K562 (cell line): ENCODE results near the gene SYT1. TPM values are rescaled to one million over a fixed set of nuclear protein-coding genes. Genes with fewer than 3 reads are reported as not detected.

Experiments used
- ATAC-seq: fragments of 200-7000 bp; cut with Tn5 transposase; 3 replicates; pipeline ENCODE4 v1.9.1; 2020; ENCODE audit warnings: moderate library complexity
- BruUV-seq: library from RNA; stranded (reverse); fragments of 400-500 nt; replicated peaks from 2 replicates; lab custom pipeline; 2021; lab: Mats Ljungman, UMichigan
- CTCF ChIA-PET: fragments of 300-600 bp; formaldehyde crosslinking; extraction: SDS; loops from one replicate; lab custom pipeline; 2021; ENCODE audit warnings: low intra/inter-chr PET ratio; lab: Yijun Ruan, JAX
- POLR2A ChIA-PET: fragments of 300-600, 350-650 bp; sonication (Branson Sonifier 250); formaldehyde crosslinking; extraction: SDS; loops from one replicate; lab custom pipeline; 2021; ENCODE audit warnings: antibody characterized with exemption, inconsistent platforms; lab: Yijun Ruan, JAX
- DNase-seq, 4 experiments: peaks; one replicate each; pipeline versions ENCODE4 v3.0.0 to v3.0.0-alpha.2; 2011 to 2018; ENCODE audit warnings: low spot score in 3 of 4, mixed read lengths in 3 of 4; ENCODE audit errors: extremely low read depth in 1 of 4
- FAIRE-seq: peaks from 2 replicates; lab custom pipeline; 2011; peaks lifted over from hg19 to GRCh38; lab: Jason Lieb, UNC
- H2AFZ ChIP-seq: 2 replicates; pipeline ENCODE4 v1.6.0; 2011; ENCODE audit warnings: low read depth, low read length, control low read depth, inconsistent platforms
- H3K27ac ChIP-seq: fragments of 200-600 bp; 3 replicates; pipeline ENCODE4 v1.8.0; 2011; ENCODE audit warnings: low read depth, mild to moderate bottlenecking, control low read depth, inconsistent platforms, low read length, moderate library complexity, mixed read lengths; ENCODE audit errors: extremely low read depth
- H3K27me3 ChIP-seq, 2 experiments: fragments of 300-600 bp in 1 of 2; 2 replicates in 1 of 2; 3 replicates in 1 of 2; pipeline versions ENCODE4 v1.6.0 to v1.8.0; 2011; ENCODE audit warnings: inconsistent platforms in 2 of 2, low read length in 2 of 2, mild to moderate bottlenecking in 1 of 2, mixed read lengths in 1 of 2, moderate library complexity in 1 of 2; ENCODE audit not compliant: control insufficient read depth in 2 of 2, insufficient read depth in 2 of 2
- H3K36me3 ChIP-seq: fragments of 300-600 bp; 3 replicates; pipeline ENCODE4 v1.8.0; 2011; ENCODE audit warnings: mild to moderate bottlenecking, low read length, inconsistent platforms; ENCODE audit not compliant: control insufficient read depth, insufficient read depth
- H3K4me1 ChIP-seq, 2 experiments: fragments of 200-600 bp in 1 of 2; replicated peaks in 1 of 2; 2 replicates in 1 of 2; 3 replicates in 1 of 2; pipeline versions ENCODE4 v1.5.1 to v1.8.0; 2011; ENCODE audit warnings: inconsistent platforms in 2 of 2, low read length in 2 of 2, mild to moderate bottlenecking in 1 of 2, mixed read lengths in 1 of 2, moderate library complexity in 1 of 2; ENCODE audit not compliant: control insufficient read depth in 2 of 2, insufficient read depth in 2 of 2
- H3K4me2 ChIP-seq: 2 replicates; pipeline ENCODE4 v1.6.1; 2011; ENCODE audit warnings: low read length, control low read depth, inconsistent platforms, mixed read lengths; ENCODE audit not compliant: insufficient read depth
- H3K4me3 ChIP-seq: fragments of 200-600 bp; sonication (generic), shearing (Covaris generic); 2 replicates; pipeline ENCODE4 v1.5.1; 2016; ENCODE audit warnings: control low read depth, inconsistent platforms
- H3K79me2 ChIP-seq: fragments of 200-600 bp; 3 replicates; pipeline ENCODE4 v1.8.0; 2011; ENCODE audit warnings: low read length, inconsistent platforms; ENCODE audit not compliant: control insufficient read depth, insufficient read depth
- H3K9ac ChIP-seq, 2 experiments: 2 replicates each; pipeline versions ENCODE4 v1.6.0 to v1.6.1; 2011; ENCODE audit warnings: low read depth in 2 of 2, low read length in 2 of 2, control low read depth in 1 of 2, inconsistent platforms in 1 of 2, mild to moderate bottlenecking in 1 of 2, mixed read lengths in 1 of 2; ENCODE audit not compliant: insufficient read depth in 1 of 2
- H3K9me1 ChIP-seq: one replicate; pipeline ENCODE4 v1.6.0; 2011; ENCODE audit warnings: inconsistent platforms, mild to moderate bottlenecking, low read length, moderate library complexity; ENCODE audit not compliant: control insufficient read depth, insufficient read depth
- H3K9me3 ChIP-seq: replicated peaks from 2 replicates; pipeline ENCODE4 v1.5.1; 2011; ENCODE audit warnings: low read depth, low read length, inconsistent platforms; ENCODE audit not compliant: control insufficient read depth, insufficient read depth
- H4K20me1 ChIP-seq: replicated peaks from 2 replicates; pipeline ENCODE4 v1.6.1; 2011; ENCODE audit warnings: low read length, inconsistent platforms, mixed read lengths; ENCODE audit not compliant: control insufficient read depth, insufficient read depth
- ADNP ChIP-seq: fragments of 200-800 bp; sonication (Bioruptor generic); IDR thresholded peaks from 2 replicates; pipeline ENCODE4 v1.6.1; 2016; ENCODE audit warnings: missing genetic modification characterization, missing compliant biosample characterization
- C11orf30 ChIP-seq: fragments of 450-650 bp; IDR thresholded peaks from 2 replicates; pipeline ENCODE4 v1.6.1; 2016; ENCODE audit warnings: low read depth, mild to moderate bottlenecking
- GTF2A2 ChIP-seq: IDR thresholded peaks from 2 replicates; pipeline ENCODE4 v1.6.1; 2016; ENCODE audit warnings: mild to moderate bottlenecking, missing genetic modification characterization, missing compliant biosample characterization
- HOXB6 ChIP-seq: fragments of 250-450 bp; sonication (Bioruptor Pico); IDR thresholded peaks from 2 replicates; pipeline ENCODE4 v1.5.1; 2022; ENCODE audit warnings: mild to moderate bottlenecking, borderline replicate concordance
- MAFF ChIP-seq: IDR thresholded peaks from 2 replicates; pipeline ENCODE4 v1.6.1; 2012; ENCODE audit warnings: low read length, improper control_type of control experiment
- MAFG ChIP-seq: fragments of 450-650 bp; conservative IDR thresholded peaks from 2 replicates; pipeline ENCODE4 v1.6.1; 2016; ENCODE audit warnings: missing genetic modification characterization, missing compliant biosample characterization
- MAFK ChIP-seq: IDR thresholded peaks from 2 replicates; pipeline ENCODE4 v1.6.1; 2011; ENCODE audit warnings: low read length, improper control_type of control experiment
- MYNN ChIP-seq, 2 experiments: sonication (generic); formaldehyde crosslinking in 1 of 2; IDR thresholded peaks; 2 replicates each; pipeline versions ENCODE4 v1.5.0 to v1.6.1; 2016 to 2020; ENCODE audit warnings: antibody characterized with exemption in 1 of 2, missing genetic modification reagents in 1 of 2
- NFE2 ChIP-seq: IDR thresholded peaks from 2 replicates; pipeline ENCODE4 v1.6.1; 2014; ENCODE audit warnings: antibody characterized with exemption, low read depth
- NFE2L1 ChIP-seq: fragments of 450-650 bp; IDR thresholded peaks from 2 replicates; pipeline ENCODE4 v1.6.1; 2016; ENCODE audit warnings: missing genetic modification characterization, low read depth, mild to moderate bottlenecking, missing compliant biosample characterization, moderate library complexity, borderline replicate concordance
- PML ChIP-seq: IDR thresholded peaks from 2 replicates; pipeline ENCODE4 v1.6.1; 2012; ENCODE audit warnings: low read length, inconsistent platforms
- SIN3A ChIP-seq, 2 experiments: fragments of 150-350 bp in 1 of 2; IDR thresholded peaks; 2 replicates each; pipeline ENCODE4 v1.6.1; 2011 to 2016; ENCODE audit warnings: borderline replicate concordance in 2 of 2, low read depth in 2 of 2, low read length in 2 of 2, mild to moderate bottlenecking in 2 of 2, moderate library complexity in 2 of 2; ENCODE audit not compliant: control insufficient read depth in 1 of 2
- UBTF ChIP-seq, 2 experiments: IDR thresholded peaks; 2 replicates each; pipeline ENCODE4 v1.6.1; 2012; ENCODE audit warnings: improper control_type of control experiment in 2 of 2, low read depth in 2 of 2, low read length in 2 of 2, borderline replicate concordance in 1 of 2
- USF2 ChIP-seq: sonication (generic); formaldehyde crosslinking; IDR thresholded peaks from 2 replicates; pipeline ENCODE4 v1.5.0; 2020; ENCODE audit warnings: missing genetic modification reagents
- ZNF165 ChIP-seq: fragments of 250-450 bp; sonication (Bioruptor Pico); IDR thresholded peaks from 2 replicates; pipeline ENCODE4 v1.4.0; 2020; ENCODE audit warnings: borderline replicate concordance
- ZNF316 ChIP-seq: fragments of 450-650 bp; IDR thresholded peaks from 2 replicates; pipeline ENCODE4 v1.6.1; 2016
- ZNF717 ChIP-seq: fragments of 250-450 bp; sonication (Bioruptor Pico); IDR thresholded peaks from 2 replicates; pipeline ENCODE4 v1.5.0; 2021
- in situ Hi-C: fragments of 300-500 bp; cut with MboI; formaldehyde crosslinking; loops from 4 replicates; pipeline ENCODE4 v1.15.0; 2018; ENCODE audit warnings: inconsistent platforms, mixed read lengths
- intact Hi-C: fragments of 100-400 bp; cut with micrococcal nuclease; formaldehyde crosslinking; loops from 2 replicates; pipeline ENCODE4 v1.14.2; 2022
- polyA plus RNA-seq, 8 experiments: library from polyadenylated mRNA; depleted of rRNA in 4 of 8; stranded (reverse) in 5 of 8; unstranded in 3 of 8; fragments of >200 nt; fragmentation: Nextera tagmentation in 2 of 8; fragmentation: Illumina TruSeq in 1 of 8; extraction: Ambion mirVana in 2 of 8; extraction: Trizol in 1 of 8; gene quantifications; 2 replicates each; pipeline versions ENCODE4 v1.2.1 to v1.2.3, GENCODE V29; 2011 to 2014; ENCODE audit warnings: inconsistent platforms in 1 of 8, missing spikeins in 1 of 8
- total RNA-seq, 7 experiments: library from RNA; depleted of rRNA in 6 of 7; stranded (reverse); fragments of >200 nt in 6 of 7; fragmentation: Illumina TruSeq in 2 of 7; extraction: Trizol in 2 of 7; gene quantifications; 2 replicates each; pipeline versions ENCODE4 v1.2.1 to v1.2.3, GENCODE V29; 2011 to 2021; ENCODE audit warnings: low replicate concordance in 1 of 7

The SYT1 gene
- total and polyA plus RNA-seq, 9 of the 15 experiments (the other 6 are each of a cell fraction or from before 2014, with no cell fraction given) = 0.03 to 0.13 (median 0.07) TPM; not detected in 4

GRCh38 chr12:79082595-79082994, 218.0 kb downstream of the SYT1 start (continued):
- no peak for TF ChIP-seq MYNN (IDR thresholded peaks at IDR 0.05)
- no peak for TF ChIP-seq MYNN (CRISPR knock-in tag; IDR thresholded peaks at IDR 0.05)
- TF ChIP-seq SIN3A (IDR thresholded peaks at IDR 0.05; ENCODE audit: borderline replicate concordance in 2 of 2, control insufficient read depth in 1 of 2, low read depth in 2 of 2, low read length in 2 of 2) = no peak
- TF ChIP-seq ADNP = no peak
- no peak for TF ChIP-seq ZNF165
- TF ChIP-seq USF2 (CRISPR knock-in tag) = no peak
- no peak for TF ChIP-seq GTF2A2 (tag)
- no peak for TF ChIP-seq UBTF (IDR thresholded peaks at IDR 0.05; ENCODE audit: borderline replicate concordance in 1 of 2, low read depth in 2 of 2, low read length in 2 of 2)
- TF ChIP-seq, all 486 proteins: peak for 0

- H3K9me3 ChIP-seq = no peaks in the 10 kb centered on the region
- no peak overlapping the region for H3K9ac ChIP-seq
- H3K79me2 ChIP-seq = no peaks in the 10 kb centered on the region
- no peaks in the 10 kb centered on the region for H3K27me3 ChIP-seq
- H4K20me1 ChIP-seq = no peaks in the 10 kb centered on the region
- intact Hi-C loops (loop anchor here (2.0 kb wide), 1 partner anchor 36 kb away; no protein-coding TSS in a partner anchor), in situ Hi-C loops (no loop called here)
- no peaks in the 10 kb centered on the region for H3K36me3 ChIP-seq
- CTCF ChIA-PET = interaction anchor here (0.6 kb wide), 1 partner anchor 525 kb away, joined by 3 read pairs; no protein-coding TSS in a partner anchor
- no peaks in the 10 kb centered on the region for H3K9me1 ChIP-seq
- no peak overlapping the region for H3K27ac ChIP-seq
- no peak overlapping the region for H3K4me2 ChIP-seq
- no peak for FAIRE-seq
- H2AFZ ChIP-seq = no peak overlapping the region
- H3K4me1 ChIP-seq = no peaks in the 10 kb centered on the region
- no peak overlapping the region for H3K4me3 ChIP-seq
- ATAC-seq = no peak
- POLR2A ChIA-PET = no interaction called here
- no TSS peak for BruUV-seq
- peak; percentile 24; the same call in 1 of the 2 replicates for TF ChIP-seq ZNF316
- peak; percentile 41; the same call in 1 of the 2 replicates for TF ChIP-seq NFE2L1 (tag)
- TF ChIP-seq MAFG (tag) = peak; percentile 71
- peak; percentile 56; the same call in 1 of the 2 replicates for TF ChIP-seq MAFK
- TF ChIP-seq HOXB6 (CRISPR knock-in tag) = no peak
- TF ChIP-seq C11orf30 = peak; percentile 22; the same call in 1 of the 2 replicates
- TF ChIP-seq MAFF = peak; percentile 68
- no peak for TF ChIP-seq ZNF717 (CRISPR knock-in tag)
- peak; percentile 63 for TF ChIP-seq NFE2
- TF ChIP-seq PML = no peak
- peak in 1 of 4 experiments; percentile 1 for DNase-seq
Measured at GRCh38 chr12:79083181-79083580, 218.6 kb downstream of the SYT1 start.
